HepG2 (cell line): ENCODE measurements around the gene GGT7. TPM values are rescaled to one million over a fixed set of nuclear protein-coding genes. Genes with fewer than 3 reads are reported as not detected.
A peak's percentile ranks its signal among the peaks of the same experiment; 100 is the strongest.

Experiments
- E2F2 ChIP-seq: sonication (generic); formaldehyde crosslinking; IDR thresholded peaks from 2 replicates; pipeline ENCODE4 v1.4.0; 2020; ENCODE audit warnings: missing genetic modification reagents, borderline replicate concordance
- FOXA3 ChIP-seq: IDR thresholded peaks from 2 replicates; pipeline ENCODE4 v1.6.1; 2016; ENCODE audit warnings: missing genetic modification reagents, missing compliant biosample characterization
- IKZF4 ChIP-seq: sonication (generic); formaldehyde crosslinking; IDR thresholded peaks from 2 replicates; pipeline ENCODE4 v1.5.1; 2020; ENCODE audit warnings: borderline replicate concordance, mild to moderate bottlenecking, low read depth, missing genetic modification reagents; ENCODE audit errors: not compliant biosample characterization
- MIXL1 ChIP-seq: IDR thresholded peaks from 2 replicates; pipeline ENCODE4 v1.6.1; 2016
- POLR2AphosphoS5 ChIP-seq: IDR thresholded peaks from 2 replicates; pipeline ENCODE4 v1.6.1; 2012; ENCODE audit warnings: low read depth, low read length
- TCF12 ChIP-seq, 2 experiments: fragments of 450-650 bp in 1 of 2; sonication (generic) in 1 of 2; formaldehyde crosslinking in 1 of 2; IDR thresholded peaks; 2 replicates each; pipeline versions ENCODE4 v1.6.1 to v1.8.0; 2017 to 2022; ENCODE audit warnings: antibody characterized with exemption in 1 of 2, mild to moderate bottlenecking in 1 of 2, missing genetic modification reagents in 1 of 2, moderate library complexity in 1 of 2
- THAP8 ChIP-seq: sonication (generic); formaldehyde crosslinking; IDR thresholded peaks from 2 replicates; pipeline ENCODE4 v1.5.1; 2020; ENCODE audit warnings: missing genetic modification reagents, mild to moderate bottlenecking, borderline replicate concordance
- TMF1 ChIP-seq: sonication (generic); formaldehyde crosslinking; IDR thresholded peaks from 2 replicates; pipeline ENCODE4 v1.8.1; 2022; ENCODE audit warnings: low read depth, missing genetic modification reagents
- ZBTB40 ChIP-seq, 2 experiments: fragments of 450-650 bp in 1 of 2; sonication (generic) in 1 of 2; formaldehyde crosslinking in 1 of 2; IDR thresholded peaks; 2 replicates each; pipeline versions ENCODE4 v1.6.1 to v1.8.0; 2016 to 2022; ENCODE audit warnings: antibody characterized with exemption in 1 of 2, mild to moderate bottlenecking in 1 of 2, missing genetic modification reagents in 1 of 2
- ZFX ChIP-seq: sonication (generic); formaldehyde crosslinking; IDR thresholded peaks from 2 replicates; pipeline ENCODE4 v1.4.0; 2020; ENCODE audit warnings: mild to moderate bottlenecking, low read depth, missing genetic modification reagents, moderate library complexity
- ZNF18 ChIP-seq: sonication (generic); formaldehyde crosslinking; IDR thresholded peaks from 2 replicates; pipeline ENCODE4 v1.8.0; 2022; ENCODE audit warnings: mild to moderate bottlenecking, missing genetic modification reagents; ENCODE audit not compliant: insufficient replicate concordance
- ZNF33A ChIP-seq: sonication (generic); formaldehyde crosslinking; IDR thresholded peaks from 2 replicates; pipeline ENCODE4 v1.5.1; 2020; ENCODE audit warnings: missing genetic modification reagents, mild to moderate bottlenecking, moderate library complexity, borderline replicate concordance
- ZNF34 ChIP-seq: sonication (generic); formaldehyde crosslinking; IDR thresholded peaks from 2 replicates; pipeline ENCODE4 v1.4.0; 2020; ENCODE audit warnings: mild to moderate bottlenecking, missing genetic modification reagents, borderline replicate concordance
- ZNF607 ChIP-seq: sonication (generic); formaldehyde crosslinking; IDR thresholded peaks from 2 replicates; pipeline ENCODE4 v1.5.1; 2020; ENCODE audit warnings: missing genetic modification reagents, mild to moderate bottlenecking, borderline replicate concordance
- ZNF780A ChIP-seq: sonication (generic); formaldehyde crosslinking; IDR thresholded peaks from 2 replicates; pipeline ENCODE4 v1.8.0; 2022; ENCODE audit warnings: mild to moderate bottlenecking, missing genetic modification reagents, moderate library complexity
- ZSCAN30 ChIP-seq: sonication (generic); formaldehyde crosslinking; IDR thresholded peaks from 2 replicates; pipeline ENCODE4 v1.5.0; 2020; ENCODE audit warnings: mild to moderate bottlenecking, missing genetic modification reagents
- polyA plus RNA-seq, 8 experiments: library from polyadenylated mRNA; depleted of rRNA in 3 of 8; stranded (reverse) in 7 of 8; unstranded in 1 of 8; fragments of >200 nt; fragmentation: Illumina TruSeq in 4 of 8; extraction: Trizol in 4 of 8; gene quantifications; 2 replicates each; pipeline versions ENCODE4 v1.2.1 to v1.2.3, GENCODE V29; 2011 to 2016; ENCODE audit warnings: low read depth in 4 of 8, missing spikeins in 1 of 8, mixed read lengths in 1 of 8; ENCODE audit not compliant: insufficient read depth in 1 of 8
- total RNA-seq, 5 experiments: library from RNA; depleted of rRNA; stranded (reverse); fragments of >200 nt; fragmentation: Illumina TruSeq; extraction: Trizol; gene quantifications; 2 replicates each; pipeline ENCODE4 v1.2.3, GENCODE V29; 2016; ENCODE audit warnings: low read depth in 1 of 5

GGT7 gene
- total and polyA plus RNA-seq, 2 of the 13 experiments (the other 11 are each of a cell fraction or from before 2014, with no cell fraction given) = 6.6 to 23.0 TPM

- no peak for TF ChIP-seq ZBTB40 (IDR thresholded peaks at IDR 0.05)
- no peak for TF ChIP-seq ZBTB40 (CRISPR knock-in tag; IDR thresholded peaks at IDR 0.05)
- peak; percentile 51; the same call in 1 of the 2 replicates for TF ChIP-seq FOXA3
- TF ChIP-seq ZNF33A (CRISPR knock-in tag) = no peak
- TF ChIP-seq MIXL1 (CRISPR knock-in tag) = peak; percentile 62; the same call in 1 of the 2 replicates
- no peak for TF ChIP-seq ZNF18 (CRISPR knock-in tag)
- no peak for TF ChIP-seq ZNF780A
- TF ChIP-seq TCF12 (IDR thresholded peaks at IDR 0.05) = no peak
- no peak for TF ChIP-seq TCF12 (CRISPR knock-in tag; IDR thresholded peaks at IDR 0.05)
- no peak for TF ChIP-seq ZFX (CRISPR knock-in tag)
- TF ChIP-seq ZNF607 (CRISPR knock-in tag) = no peak; the same call in 1 of the 2 replicates
- TF ChIP-seq POLR2AphosphoS5 = no peak
- TF ChIP-seq IKZF4 (CRISPR knock-in tag) = peak; percentile 78
- TF ChIP-seq ZNF34 (CRISPR knock-in tag) = no peak
- no peak; the same call in 1 of the 2 replicates for TF ChIP-seq THAP8 (CRISPR knock-in tag)
- TF ChIP-seq ZSCAN30 = no peak
- no peak for TF ChIP-seq TMF1 (CRISPR knock-in tag)
- TF ChIP-seq E2F2 (CRISPR knock-in tag) = no peak
These were observed 1.5 kb upstream of the GGT7 start (continued) for GRCh38 chr20:34874094-34874654.
